ENCODE results near the gene POTEH. TPM values are rescaled to one million over a fixed set of nuclear protein-coding genes. Genes with fewer than 3 reads are reported as not detected.
"Not testable (repeated sequence)": the region's sequence is repeated elsewhere in the genome, so short reads cannot be mapped to it uniquely, and the experiment has no call there.

POTEH gene
- total RNA-seq, 1 donor from 2014 or later, result not detected

GRCh38 chr22:15738157-15738908 lies 48.5 kb downstream of the POTEH start:
- DNase-seq (ENCODE audit: low spot score), result not testable (repeated sequence)

GRCh38 chr22:15738909-15739391 lies 49.1 kb downstream of the POTEH start:
- not testable (repeated sequence) for DNase-seq (ENCODE audit: low spot score)

GRCh38 chr22:15747636-15748323 lies 58.0 kb downstream of the POTEH start:
- not testable (repeated sequence) for DNase-seq (ENCODE audit: low spot score)

- not testable (repeated sequence) for DNase-seq (ENCODE audit: low spot score)
These were observed 59.5 kb downstream of the POTEH start for GRCh38 chr22:15749181-15749970.

GRCh38 chr22:15759443-15760097 lies 69.7 kb downstream of the POTEH start:
- DNase-seq (ENCODE audit: low spot score), result not testable (repeated sequence)

GRCh38 chr22:15760388-15761150 lies 70.7 kb downstream of the POTEH start:
- not testable (repeated sequence) for DNase-seq (ENCODE audit: low spot score)

GRCh38 chr22:15761151-15761777 lies 71.4 kb downstream of the POTEH start:
- DNase-seq (ENCODE audit: low spot score), result not testable (repeated sequence)

GRCh38 chr22:15763559-15763958 lies 73.7 kb downstream of the POTEH start:
- DNase-seq (ENCODE audit: low spot score), result not testable (repeated sequence)

Other genes starting within 250 kb of the POTEH start
- not detected for gene OR11H1, start 161.8 kb upstream of the POTEH start, total RNA-seq